ENCODE data around the gene OR8D2.

DNA sequence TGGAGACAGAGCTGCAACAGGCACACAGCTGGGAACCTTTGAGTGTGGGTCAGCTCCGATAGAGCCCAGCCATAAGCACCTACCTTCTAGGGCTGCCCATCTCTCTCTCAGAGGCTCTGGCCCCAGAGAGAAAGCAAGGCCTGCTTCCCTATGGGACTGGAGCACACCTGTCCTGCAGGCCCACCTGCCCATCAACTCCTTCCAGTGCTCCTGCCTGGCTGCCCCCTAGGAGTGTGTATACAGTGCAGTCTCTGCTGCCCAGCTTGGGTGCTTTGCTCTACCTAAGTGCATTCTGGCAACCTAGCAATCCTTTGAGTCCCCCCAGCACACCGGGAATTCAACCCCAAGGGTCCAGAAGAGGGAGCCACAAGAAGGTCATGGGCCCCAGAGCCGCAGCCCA is 42.8 kb downstream of the OR8D2 start:
- TF ChIP-seq, protein P1, sequence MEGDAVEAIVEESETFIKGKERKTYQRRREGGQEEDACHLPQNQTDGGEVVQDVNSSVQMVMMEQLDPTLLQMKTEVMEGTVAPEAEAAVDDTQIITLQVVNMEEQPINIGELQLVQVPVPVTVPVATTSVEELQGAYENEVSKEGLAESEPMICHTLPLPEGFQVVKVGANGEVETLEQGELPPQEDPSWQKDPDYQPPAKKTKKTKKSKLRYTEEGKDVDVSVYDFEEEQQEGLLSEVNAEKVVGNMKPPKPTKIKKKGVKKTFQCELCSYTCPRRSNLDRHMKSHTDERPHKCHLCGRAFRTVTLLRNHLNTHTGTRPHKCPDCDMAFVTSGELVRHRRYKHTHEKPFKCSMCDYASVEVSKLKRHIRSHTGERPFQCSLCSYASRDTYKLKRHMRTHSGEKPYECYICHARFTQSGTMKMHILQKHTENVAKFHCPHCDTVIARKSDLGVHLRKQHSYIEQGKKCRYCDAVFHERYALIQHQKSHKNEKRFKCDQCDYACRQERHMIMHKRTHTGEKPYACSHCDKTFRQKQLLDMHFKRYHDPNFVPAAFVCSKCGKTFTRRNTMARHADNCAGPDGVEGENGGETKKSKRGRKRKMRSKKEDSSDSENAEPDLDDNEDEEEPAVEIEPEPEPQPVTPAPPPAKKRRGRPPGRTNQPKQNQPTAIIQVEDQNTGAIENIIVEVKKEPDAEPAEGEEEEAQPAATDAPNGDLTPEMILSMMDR (IDR thresholded peaks at IDR 0.05; ENCODE audit: borderline replicate concordance, extremely low read depth, low read length, poor library complexity, severe bottlenecking) = no peak
- TF ChIP-seq EZH2 (IDR thresholded peaks at IDR 0.05; ENCODE audit: borderline replicate concordance, low read depth, low read length, severe bottlenecking) = no peak

Measured in DND-41 (cell line).